ENCODE data around the gene UGT2B11.
"Not testable (repeated sequence)": the region's sequence is repeated elsewhere in the genome, so short reads cannot be mapped to it uniquely, and the experiment has no call there.

UGT2B11 gene

GRCh38 chr4:69214716-69215115 is at the start of gene UGT2B11:
UGT2B11 (minus strand) TSS chr4:69214748; CDS start chr4:69214722, 26 bp downstream.
- DNase-seq (ENCODE audit: low spot score), result no peak

GRCh38 chr4:69253147-69253772 is 38.7 kb upstream of the UGT2B11 start:
- not testable (repeated sequence) for DNase-seq (ENCODE audit: low spot score)

GRCh38 chr4:69250884-69251283 is 36.3 kb upstream of the UGT2B11 start:
- not testable (repeated sequence) for DNase-seq (ENCODE audit: low spot score)

GRCh38 chr4:69242562-69243240 is 28.2 kb upstream of the UGT2B11 start:
- DNase-seq (ENCODE audit: low spot score), result not testable (repeated sequence)

GRCh38 chr4:69241746-69242145 is 27.2 kb upstream of the UGT2B11 start:
- DNase-seq (ENCODE audit: low spot score), result not testable (repeated sequence)

GRCh38 chr4:69240787-69241186 is 26.2 kb upstream of the UGT2B11 start:
- DNase-seq (ENCODE audit: low spot score), result not testable (repeated sequence)

GRCh38 chr4:69239557-69240168 is 25.1 kb upstream of the UGT2B11 start:
- no peak for DNase-seq (ENCODE audit: low spot score)

- DNase-seq (ENCODE audit: low spot score), result no peak
Observed at GRCh38 chr4:69239092-69239491, 24.5 kb upstream of the UGT2B11 start.

- no peak for DNase-seq (ENCODE audit: low spot score)
Observed at GRCh38 chr4:69224891-69225290, 10.3 kb upstream of the UGT2B11 start.

GRCh38 chr4:69223277-69223676 is 8.7 kb upstream of the UGT2B11 start:
- not testable (repeated sequence) for DNase-seq (ENCODE audit: low spot score)

GRCh38 chr4:69218491-69218890 is 3.9 kb upstream of the UGT2B11 start:
- DNase-seq (ENCODE audit: low spot score), result not testable (repeated sequence)

GRCh38 chr4:69210911-69211310 is 3.6 kb downstream of the UGT2B11 start:
- no peak for DNase-seq (ENCODE audit: low spot score)

- DNase-seq (ENCODE audit: low spot score), result not testable (repeated sequence)
Observed at GRCh38 chr4:69198506-69198905, 16.0 kb downstream of the UGT2B11 start.

- no peak for DNase-seq (ENCODE audit: low spot score)
Observed at GRCh38 chr4:69196209-69196965, 18.2 kb downstream of the UGT2B11 start.

- DNase-seq (ENCODE audit: low spot score), result no peak
Observed at GRCh38 chr4:69194166-69194565, 20.4 kb downstream of the UGT2B11 start.

- DNase-seq (ENCODE audit: low spot score), result not testable (repeated sequence)
Observed at GRCh38 chr4:69191905-69192304, 22.6 kb downstream of the UGT2B11 start.

GRCh38 chr4:69190621-69191020 is 23.9 kb downstream of the UGT2B11 start:
- DNase-seq (ENCODE audit: low spot score), result not testable (repeated sequence)

GRCh38 chr4:69181519-69182169 is 32.9 kb downstream of the UGT2B11 start:
- DNase-seq (ENCODE audit: low spot score), result not testable (repeated sequence)

GRCh38 chr4:69179817-69180216 is 34.7 kb downstream of the UGT2B11 start:
- DNase-seq (ENCODE audit: low spot score), result not testable (repeated sequence)

- not testable (repeated sequence) for DNase-seq (ENCODE audit: low spot score)
Observed at GRCh38 chr4:69178751-69179205, 35.8 kb downstream of the UGT2B11 start.

GRCh38 chr4:69170233-69171134 is 44.1 kb downstream of the UGT2B11 start:
- DNase-seq (ENCODE audit: low spot score), result not testable (repeated sequence)
